ENCODE data around the gene GRK4.
"Not testable (repeated sequence)": the region's sequence is repeated elsewhere in the genome, so short reads cannot be mapped to it uniquely, and the experiment has no call there.

GRK4 gene

DNA sequence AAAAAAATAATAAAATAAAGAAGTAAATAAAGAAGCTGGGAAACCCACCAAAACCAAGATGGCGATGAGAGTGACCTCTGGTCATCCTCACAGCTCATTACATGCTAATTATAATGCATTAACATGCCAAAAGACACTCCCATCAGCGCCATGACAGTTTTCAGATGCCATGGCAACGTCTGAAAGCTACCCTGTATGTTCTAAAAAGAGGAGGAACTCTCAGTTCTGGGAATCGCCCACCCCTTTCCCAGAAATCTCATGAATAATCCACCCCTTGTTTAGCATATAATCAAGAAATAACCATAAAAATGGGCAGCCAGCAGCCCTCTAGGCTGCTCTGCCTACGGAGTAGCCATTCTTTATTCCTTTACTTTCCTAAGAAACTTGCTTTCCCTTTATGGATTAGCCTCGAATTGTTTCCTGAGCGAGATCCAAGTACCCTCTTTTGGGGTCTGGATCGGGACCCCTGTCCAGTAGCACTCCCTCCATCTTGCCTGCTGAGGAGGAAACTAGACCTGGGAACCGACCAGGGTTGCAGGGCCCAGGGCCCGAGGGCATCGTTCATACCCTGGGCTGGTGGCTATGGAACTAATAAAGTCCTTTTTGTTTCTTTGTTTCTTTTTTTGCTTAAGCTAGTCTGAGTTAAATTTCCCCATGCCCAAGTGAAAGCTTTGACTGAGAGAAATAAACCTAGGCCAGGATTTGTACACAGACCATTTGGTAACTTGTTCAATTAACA lies 80.1 kb downstream of the GRK4 start:
- DNase-seq = no peak

DNA sequence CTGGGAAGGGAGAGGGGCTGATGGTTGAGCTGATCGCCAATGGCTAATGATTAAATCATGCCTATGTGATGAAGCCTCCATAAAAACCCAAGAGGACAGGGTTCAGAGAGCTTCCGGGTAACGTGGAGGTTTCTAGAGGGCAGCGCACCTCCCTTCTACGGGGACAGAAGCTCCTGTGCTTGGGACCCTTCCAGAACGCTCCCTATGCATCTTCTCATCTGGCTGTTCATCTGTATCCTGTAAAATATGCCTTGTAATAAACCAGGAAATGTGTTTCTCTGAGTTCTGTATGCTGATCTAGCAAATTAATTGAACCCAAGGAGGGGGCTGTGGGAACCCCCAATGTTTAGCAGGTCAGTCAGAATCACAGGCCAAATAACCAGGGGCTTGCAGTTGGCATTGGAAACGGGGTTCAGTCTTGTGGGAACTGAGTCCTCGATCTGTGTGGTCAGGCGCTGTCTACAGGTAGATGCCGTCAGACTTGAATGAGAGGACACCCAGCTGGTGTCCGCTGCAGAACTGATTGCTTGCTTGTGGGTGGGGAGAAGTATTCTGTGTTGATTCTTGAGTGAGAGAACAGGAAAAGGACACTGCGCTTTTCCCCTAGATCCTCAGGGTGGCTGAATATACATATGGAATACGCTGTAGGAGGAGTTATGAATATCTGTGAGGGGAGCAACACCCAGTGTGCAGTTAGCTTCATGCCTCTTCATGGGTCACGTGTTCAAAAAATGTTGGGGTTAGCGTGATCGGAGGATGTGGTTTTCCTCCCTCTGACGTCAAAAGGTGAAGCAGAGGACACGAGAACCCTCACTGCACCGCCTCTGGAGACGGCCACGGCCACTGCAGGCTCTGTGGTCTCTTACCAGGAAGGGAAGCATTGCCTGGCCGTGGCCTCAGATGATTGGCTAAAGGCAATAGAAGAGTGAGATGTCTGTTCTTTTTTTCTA lies 81.8 kb downstream of the GRK4 start:
- DNase-seq = peak; percentile 69

DNA sequence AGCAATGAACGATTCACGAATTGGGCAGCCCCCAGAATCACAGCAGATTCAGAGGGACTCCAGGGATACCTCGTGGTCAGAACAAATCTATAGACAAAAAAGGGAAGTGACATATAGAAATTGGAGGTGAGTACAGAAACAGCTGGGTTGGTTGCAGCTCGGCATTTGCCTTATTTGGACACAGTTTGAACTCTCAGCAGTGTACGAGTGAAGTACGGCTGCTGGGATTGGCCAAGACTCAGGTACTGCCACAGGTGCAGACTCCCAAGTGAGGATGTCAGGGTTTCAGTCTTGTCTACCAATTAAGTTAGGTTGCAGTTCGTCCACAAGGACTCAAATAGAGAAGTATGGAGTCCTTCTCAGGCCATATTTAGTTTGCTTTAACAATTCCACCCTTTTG lies 82.8 kb downstream of the GRK4 start:
- DNase-seq = no peak

DNA sequence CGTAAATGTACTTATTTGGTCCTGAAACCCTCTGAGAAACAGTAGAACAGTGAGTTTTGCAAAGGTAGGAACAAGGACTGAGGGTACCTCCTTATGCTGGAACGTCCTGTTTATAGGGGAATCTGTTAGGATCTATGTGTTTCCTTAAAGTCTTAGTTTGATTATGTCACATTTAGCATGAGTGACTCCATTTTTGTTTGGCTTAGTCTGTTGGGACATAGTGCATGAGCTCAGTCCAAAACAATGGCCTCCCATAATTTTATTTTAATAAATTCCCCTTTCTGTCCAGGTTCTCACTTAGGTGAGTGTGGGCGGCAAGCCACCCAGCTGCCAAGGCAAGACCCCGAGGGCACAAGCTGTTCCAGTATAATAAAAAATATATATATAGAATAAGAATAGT lies 83.3 kb downstream of the GRK4 start:
- DNase-seq = no peak

DNA sequence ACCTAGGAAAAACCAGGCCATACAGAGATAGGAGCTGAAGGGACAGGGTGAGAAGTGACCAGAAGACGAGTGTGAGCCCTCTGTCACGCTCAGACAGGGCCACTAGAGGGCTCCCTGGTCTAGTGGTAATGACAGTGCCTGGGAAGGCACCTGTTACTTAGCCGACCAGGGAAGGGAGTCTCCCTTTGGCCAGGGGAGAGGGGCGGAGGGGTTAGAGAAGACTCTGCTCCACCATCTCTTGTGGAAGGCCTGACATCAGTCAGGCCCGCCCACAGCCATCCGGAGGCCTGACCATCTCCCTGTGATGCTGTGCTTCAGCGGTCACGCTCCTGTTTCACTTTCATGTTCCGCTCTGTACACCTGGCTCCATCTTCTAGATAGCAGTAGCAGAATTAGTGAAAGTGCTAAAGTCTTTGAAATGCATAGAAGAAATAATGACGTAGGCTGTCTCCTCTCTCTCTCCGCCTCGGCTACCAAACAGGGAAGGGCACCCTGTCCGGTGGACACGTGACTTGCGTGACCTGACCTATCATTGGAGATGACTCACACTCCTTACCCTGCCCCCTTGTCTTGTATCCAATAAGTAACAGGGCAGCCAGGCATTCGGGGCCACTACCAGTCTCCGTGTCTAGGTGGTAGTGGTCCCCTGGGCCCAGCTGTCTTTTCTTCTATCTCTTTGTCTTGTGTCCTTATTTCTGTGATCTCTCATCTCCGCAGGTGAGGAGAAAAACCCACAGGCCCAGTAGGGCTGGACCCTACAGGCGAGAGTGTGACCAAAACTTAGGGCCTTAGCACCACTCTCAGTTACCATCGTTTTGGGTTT lies 84.3 kb downstream of the GRK4 start:
- DNase-seq = peak; percentile 87

DNA sequence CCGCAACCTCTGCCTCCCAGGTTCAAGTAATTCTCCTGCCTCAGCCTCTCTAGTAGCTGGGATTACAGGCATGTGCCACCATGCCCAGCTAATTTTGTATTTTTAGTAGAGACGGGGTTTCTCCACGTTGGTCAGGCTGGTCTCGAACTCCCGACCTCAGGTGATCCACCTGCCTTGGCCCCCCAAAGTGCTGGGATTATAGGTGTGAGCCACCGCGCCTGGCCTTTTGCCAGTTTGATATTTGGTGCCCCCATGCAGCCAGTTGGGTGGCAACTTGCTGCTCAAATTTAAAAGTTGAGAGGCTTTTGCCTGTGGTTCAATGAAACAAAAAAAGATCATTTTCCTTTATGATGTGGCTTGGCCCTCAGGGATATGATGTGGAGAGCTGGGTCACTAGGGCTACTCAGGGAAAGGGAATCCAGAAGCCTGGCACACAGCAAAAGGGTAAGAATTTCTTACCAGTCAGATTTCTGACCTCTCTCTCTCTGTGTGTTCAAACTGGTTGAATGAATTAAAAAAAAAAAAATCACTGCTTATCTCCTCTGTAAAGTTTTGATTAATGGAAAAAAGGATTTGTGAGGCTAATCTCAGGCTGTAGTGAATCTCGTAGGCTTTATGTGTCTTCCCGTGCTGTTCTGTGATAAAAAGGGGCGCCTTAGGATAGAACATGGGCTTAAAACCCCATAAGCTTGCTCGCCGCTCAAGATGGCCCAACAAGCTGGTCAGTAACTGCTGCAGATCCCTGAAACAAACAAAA lies 87.9 kb downstream of the GRK4 start:
- not testable (repeated sequence) for DNase-seq

DNA sequence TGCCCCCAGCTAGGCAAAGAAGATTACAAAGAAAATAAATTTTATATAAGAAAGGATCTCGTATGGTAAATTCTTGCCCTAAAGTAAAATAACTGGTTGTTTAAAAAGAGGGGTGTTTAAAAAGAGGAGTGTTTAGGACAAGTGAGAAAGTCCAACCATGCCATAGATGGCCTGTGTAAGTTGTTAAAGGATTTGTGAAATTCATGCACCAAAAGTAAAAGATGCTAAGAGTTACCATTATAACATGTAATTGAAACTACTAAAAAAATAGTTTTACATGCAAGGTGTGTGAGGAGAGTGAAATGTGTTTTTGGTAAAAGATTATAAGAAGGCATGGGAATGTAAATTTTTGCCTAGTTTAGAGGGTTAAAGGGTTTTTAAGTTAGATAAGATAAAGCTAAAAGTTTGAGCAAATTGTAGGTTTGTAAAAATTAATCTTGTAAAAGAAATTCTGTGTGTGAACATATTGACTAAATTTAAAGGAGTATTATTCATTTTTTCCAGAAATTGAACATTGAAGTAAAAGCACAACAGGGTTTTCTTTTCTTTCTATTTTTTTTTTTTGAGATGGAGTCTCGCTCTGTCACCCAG lies 90.9 kb downstream of the GRK4 start:
- DNase-seq = no peak

DNA sequence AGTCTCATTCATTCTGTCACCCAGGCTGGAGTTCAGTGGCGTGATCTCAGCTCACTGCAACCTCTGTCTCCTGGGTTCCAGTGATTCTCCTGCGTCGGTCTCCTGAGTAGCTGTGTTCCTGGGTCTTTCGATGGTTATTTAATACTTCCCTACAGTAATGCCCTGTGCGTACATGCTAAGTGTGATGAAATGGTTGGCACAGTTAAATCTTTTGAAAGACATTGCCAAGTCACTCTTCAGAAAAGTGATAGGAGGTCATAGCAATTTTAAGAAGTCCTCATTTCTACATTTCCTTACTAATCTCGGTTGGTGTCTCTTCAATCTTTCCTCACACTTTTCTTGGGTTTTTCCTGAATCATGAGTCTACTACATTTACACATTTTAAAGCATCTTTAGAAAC lies 96.6 kb downstream of the GRK4 start:
- DNase-seq = no peak

DNA sequence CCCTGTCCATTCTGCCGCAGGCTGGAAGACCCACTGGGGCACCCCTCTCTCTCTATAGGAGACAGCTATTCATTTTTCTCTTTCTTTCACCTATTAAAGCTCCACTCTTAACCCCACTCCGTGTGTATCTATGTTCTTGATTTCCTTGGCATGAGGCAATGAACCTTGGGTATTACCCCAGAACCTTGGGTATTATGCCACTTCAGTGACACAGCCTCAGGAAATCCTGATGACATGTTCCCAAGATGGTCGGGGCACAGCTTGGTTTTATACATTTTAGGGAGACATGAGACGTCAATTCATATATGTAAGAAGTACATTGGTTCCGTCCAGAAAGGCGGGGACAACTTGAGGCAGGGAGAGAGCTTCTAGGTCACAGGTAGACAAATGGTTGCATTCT lies 97.6 kb downstream of the GRK4 start:
- no peak for DNase-seq

DNA sequence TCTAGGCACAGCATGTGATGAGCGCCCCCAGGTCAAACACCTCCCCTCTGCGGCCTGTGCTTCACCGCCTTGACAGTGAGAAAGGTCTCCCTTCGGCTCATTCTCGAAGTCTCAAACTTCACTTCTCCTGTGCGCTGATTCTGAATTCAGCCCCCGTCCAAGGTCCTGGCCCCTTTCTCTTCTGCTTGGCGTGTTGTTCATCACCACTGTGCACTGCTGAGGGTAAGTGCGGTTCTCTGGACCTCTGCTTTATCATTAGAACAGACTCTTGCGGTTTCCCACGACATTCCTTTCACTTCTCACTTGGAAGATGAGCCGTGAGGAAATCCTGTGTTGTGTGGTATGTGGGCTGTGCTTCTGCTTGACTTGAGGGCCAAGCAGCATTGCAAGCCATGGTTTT lies 99.1 kb downstream of the GRK4 start:
- no peak for DNase-seq

DNA sequence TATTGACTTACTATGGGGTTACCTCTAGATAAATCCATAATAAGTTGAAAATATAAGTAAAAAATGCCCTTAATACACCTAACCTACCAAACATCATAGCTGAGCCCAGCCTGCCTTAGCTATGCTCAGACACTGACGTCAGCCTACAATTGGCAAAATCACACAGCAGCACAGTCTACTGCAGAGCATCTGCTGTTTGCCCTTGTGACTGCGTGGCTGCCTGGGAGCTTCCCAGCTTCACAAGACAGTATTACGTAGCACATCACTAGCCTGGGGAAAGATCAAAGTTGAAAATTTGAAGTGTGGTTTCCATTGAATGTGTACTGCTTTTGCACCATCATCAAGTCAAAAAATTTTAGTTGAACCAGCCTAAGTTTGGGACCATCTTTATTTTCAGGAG lies 102.2 kb downstream of the GRK4 start:
- DNase-seq = no peak

DNA sequence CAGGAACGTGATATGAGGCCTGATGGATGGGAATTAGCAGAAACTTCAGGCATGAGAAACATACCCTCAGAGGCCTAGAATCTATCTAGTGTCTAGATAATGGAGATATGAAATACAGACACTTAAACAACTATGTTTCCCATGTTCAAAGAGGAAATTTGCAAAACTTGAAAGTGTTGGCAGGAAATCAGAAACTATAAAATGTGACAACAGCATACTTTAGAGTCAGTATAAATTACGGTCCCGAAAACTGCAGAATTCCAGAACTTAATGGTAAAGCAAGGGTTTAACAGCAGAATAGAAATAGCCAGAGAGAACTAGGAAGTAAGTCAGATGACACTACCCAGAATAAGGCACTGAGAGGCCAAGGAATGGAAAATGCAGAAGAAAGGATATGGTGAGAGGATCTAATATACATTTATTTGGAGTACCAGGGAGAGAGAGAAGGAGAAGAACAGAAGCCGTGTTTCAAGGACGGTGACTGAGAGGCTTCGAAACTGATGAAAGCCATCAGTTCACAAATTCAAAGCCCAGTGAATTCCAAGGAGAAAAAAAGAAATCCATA lies 103.5 kb downstream of the GRK4 start:
- no peak for DNase-seq

DNA sequence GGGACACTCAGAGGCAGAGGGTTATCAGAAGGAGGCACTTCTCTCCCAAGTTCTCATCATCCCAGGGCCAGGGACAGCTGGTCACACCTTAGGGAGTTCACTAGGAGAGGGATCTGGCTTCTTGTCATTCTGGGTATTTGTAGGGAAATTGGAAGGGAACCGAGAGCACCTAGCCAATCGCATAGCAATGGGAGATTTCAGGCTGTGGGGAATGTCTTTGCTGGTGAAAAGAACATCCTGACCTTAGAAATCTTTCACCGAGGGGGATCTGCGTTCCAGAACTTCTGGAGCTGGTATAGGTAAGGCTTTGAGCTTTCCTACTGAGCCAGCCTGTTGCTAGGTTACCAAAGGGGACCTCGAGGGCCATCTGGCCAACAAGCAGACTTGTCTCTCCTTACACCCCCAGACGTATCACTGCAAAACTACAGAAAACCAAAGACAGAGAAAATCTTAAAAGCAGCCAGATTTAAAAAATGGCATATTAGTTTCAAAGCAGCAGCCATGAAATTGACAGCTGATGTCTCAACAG lies 104.2 kb downstream of the GRK4 start:
- DNase-seq = no peak

DNA sequence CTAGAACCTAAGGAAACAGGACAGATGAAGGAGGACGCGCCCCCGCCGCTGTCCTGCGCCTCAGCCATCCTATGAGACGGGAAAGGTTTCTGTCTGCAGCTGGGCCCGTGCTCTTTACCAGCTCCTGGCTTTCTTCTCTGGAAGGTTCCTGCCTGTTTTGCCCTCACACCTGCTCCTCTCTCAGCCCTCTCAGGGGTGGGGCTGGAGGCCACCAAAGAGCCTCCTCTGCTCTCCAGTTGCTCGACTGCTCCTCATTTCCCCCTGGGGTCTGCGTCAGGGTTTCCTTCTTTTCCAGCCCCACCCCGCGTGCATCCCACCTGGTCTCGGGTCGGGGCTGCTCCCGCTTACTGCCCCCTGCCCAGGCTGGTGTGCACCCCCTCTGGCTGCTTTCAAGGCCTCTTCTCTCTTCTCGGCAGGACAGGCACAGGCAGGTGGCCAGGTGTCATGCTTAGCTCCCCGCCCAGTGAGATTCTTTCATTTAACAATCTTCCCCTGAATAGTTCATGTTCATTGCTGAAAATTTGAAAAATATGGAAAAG lies 106.4 kb downstream of the GRK4 start:
- DNase-seq = no peak

DNA sequence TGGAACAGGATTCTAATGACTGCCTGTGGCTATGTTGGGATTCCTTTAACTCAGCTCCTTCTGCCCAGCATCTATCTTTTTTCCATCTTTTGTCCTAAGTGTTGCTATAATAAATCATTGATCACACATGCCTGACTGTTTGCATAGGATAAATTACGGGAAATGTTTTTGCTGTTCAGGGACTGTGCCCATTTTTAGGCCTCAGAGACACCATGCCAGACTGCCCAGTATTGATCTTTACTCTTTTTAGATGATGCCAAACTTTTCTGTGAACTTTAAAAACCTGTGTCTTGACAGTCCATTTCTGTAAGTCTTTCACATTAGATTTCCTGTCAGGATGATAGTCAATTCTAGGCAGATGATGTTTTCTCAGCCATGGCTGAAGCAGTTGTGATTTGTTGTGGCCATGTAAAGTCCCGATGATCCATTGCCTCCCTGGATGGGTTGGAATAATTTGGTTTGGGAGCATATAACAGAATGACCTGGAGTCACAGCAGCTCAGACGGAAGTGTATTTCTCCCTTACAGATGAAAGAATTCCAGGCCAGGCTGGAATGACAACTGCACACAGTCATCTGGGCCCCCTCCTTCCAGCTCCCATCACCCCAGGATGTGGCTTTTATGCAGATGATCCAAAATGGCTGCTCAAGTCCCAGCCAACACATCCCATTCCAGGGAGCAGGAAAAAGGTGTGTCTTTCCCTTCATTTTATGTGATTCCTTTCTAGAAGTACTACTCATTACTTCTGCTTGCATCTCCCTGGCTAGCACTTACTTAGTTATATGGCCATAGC lies 107.5 kb downstream of the GRK4 start:
- DNase-seq = no peak

DNA sequence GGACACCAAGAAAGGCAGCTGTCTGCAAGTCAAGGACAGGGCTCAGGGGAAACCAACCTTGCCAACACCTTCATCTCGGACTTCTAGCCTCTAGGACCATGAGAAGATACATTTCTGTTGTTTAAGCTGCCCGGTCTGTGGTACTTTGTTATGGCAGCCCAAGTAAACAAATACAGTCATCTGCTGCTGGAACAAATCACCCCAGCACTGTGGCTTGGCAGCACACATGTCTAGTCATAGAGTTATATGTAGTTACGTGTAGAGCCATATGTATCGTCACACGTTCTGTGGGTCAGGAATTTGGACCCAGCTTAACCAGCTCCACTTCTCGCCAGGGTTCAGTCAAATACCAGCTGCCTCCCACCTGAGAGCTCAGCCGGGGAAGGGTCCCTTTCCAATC lies 108.4 kb downstream of the GRK4 start:
- DNase-seq = no peak

DNA sequence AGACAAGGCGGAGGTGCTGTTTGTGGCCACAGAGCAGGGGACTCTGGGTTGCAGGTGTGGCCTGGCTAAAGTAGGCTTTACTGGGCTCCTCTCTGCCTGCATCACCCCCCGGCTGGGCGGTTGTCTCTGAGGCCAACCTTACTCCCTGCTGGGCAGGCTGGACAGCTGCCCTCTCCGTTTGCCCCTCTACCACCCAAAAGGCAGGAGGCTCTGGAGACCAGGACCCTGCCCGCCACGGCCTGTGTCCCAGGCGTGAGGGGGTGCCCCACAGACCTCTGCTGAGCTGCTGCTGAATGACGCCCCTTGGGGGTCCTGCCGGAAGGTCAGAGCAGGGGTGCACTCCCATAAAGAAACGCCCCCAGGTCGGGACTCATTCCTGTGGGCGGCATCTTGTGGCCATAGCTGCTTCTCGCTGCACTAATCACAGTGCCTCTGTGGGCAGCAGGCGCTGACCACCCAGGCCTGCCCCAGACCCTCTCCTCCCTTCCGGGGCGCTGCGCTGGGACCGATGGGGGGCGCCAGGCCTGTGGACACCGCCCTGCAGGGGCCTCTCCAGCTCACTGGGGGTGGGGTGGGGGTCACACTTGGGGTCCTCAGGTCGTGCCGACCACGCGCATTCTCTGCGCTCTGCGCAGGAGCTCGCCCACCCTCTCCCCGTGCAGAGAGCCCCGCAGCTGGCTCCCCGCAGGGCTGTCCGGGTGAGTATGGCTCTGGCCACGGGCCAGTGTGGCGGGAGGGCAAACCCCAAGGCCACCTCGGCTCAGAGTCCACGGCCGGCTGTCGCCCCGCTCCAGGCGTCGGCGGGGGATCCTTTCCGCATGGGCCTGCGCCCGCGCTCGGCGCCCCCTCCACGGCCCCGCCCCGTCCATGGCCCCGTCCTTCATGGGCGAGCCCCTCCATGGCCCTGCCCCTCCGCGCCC lies 110.0 kb downstream of the GRK4 start:
- no peak for DNase-seq

DNA sequence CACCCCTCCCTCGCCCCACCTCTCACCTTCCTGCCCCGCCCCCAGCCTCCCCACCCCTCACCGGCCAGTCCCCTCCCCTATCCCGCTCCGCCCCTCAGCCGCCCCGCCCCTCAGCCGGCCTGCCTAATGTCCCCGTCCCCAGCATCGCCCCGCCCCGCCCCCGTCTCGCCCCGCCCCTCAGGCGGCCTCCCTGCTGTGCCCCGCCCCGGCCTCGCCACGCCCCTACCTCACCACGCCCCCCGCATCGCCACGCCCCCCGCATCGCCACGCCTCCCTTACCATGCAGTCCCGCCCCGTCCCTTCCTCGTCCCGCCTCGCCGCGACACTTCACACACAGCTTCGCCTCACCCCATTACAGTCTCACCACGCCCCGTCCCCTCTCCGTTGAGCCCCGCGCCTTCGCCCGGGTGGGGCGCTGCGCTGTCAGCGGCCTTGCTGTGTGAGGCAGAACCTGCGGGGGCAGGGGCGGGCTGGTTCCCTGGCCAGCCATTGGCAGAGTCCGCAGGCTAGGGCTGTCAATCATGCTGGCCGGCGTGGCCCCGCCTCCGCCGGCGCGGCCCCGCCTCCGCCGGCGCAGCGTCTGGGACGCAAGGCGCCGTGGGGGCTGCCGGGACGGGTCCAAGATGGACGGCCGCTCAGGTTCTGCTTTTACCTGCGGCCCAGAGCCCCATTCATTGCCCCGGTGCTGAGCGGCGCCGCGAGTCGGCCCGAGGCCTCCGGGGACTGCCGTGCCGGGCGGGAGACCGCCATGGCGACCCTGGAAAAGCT lies 110.9 kb downstream of the GRK4 start, which contains the start of the genes HTT and HTT-AS:
TSS of gene HTT (plus strand) at position 604 of the 768 bp plus-strand sequence. CDS start at position 749, 145 bp downstream.
TSS of gene HTT-AS (minus strand) at position 461 of the 768 bp plus-strand sequence.
- peak; percentile 97 for DNase-seq
